ENCODE data around the gene LCE3E. TPM values are rescaled to one million over a fixed set of nuclear protein-coding genes. Genes with fewer than 3 reads are reported as not detected.

Gene LCE3E
- total and polyA plus RNA-seq, 2 of the 4 experiments (the other 2 are of a cell fraction) = not detected

- Histone ChIP-seq H3K4me3 (ENCODE audit: insufficient read depth, low read depth, low read length) (no peak overlapping the region), H2BK5ac (ENCODE audit: low read depth, low read length, poor library complexity, severe bottlenecking) (no peak overlapping the region), H3K14ac (replicated peaks; ENCODE audit: low read depth, low read length) (no peak overlapping the region), H3K9ac (ENCODE audit: low read depth, low read length) (no peak overlapping the region), H3K4me2 (ENCODE audit: low read depth, low read length) (no peak overlapping the region), H2BK20ac (ENCODE audit: low read depth, low read length) (no peak overlapping the region), H3K9me3 (ENCODE audit: control insufficient read depth, insufficient read depth, low read length) (no peaks in the 10 kb centered on the region), H3K18ac (ENCODE audit: low read depth, low read length) (no peak overlapping the region), H4K91ac (ENCODE audit: insufficient read depth, low read depth, low read length) (no peak overlapping the region), H2AK9ac (replicated peaks; ENCODE audit: low read depth, low read length, poor library complexity) (no peak overlapping the region), H3K9me1 (ENCODE audit: insufficient read depth, low read length) (no peaks in the 10 kb centered on the region), H3K36me3 (ENCODE audit: control insufficient read depth, insufficient read depth, low read length) (no peaks in the 10 kb centered on the region), H2AK5ac (ENCODE audit: low read depth, low read length) (no peak overlapping the region), H4K20me1 (ENCODE audit: insufficient read depth, low read length) (no peaks in the 10 kb centered on the region), H3K27me3 (ENCODE audit: control insufficient read depth, insufficient read depth, low read length) (no peaks in the 10 kb centered on the region), H4K8ac (ENCODE audit: low read depth in 2 of 2, low read length in 2 of 2) (no peak overlapping the region), H2BK120ac (ENCODE audit: low read depth, low read length) (no peak overlapping the region), H3K56ac (ENCODE audit: extremely low read depth, insufficient read depth, low read length) (no peak overlapping the region), H3K23ac (ENCODE audit: low read depth, low read length) (no peak overlapping the region), H3K27ac (ENCODE audit: insufficient read depth, low read length) (no peak overlapping the region), H4K5ac (ENCODE audit: low read depth, low read length) (no peak overlapping the region), H3K4me1 (ENCODE audit: control insufficient read depth, insufficient read depth, low read length) (no peaks in the 10 kb centered on the region), H3K4ac (ENCODE audit: low read depth, low read length) (no peak overlapping the region), H2BK15ac (ENCODE audit: low read depth, low read length) (no peak overlapping the region), H2AFZ (replicated peaks; ENCODE audit: low read length, poor library complexity) (no peak overlapping the region), H3K79me1 (ENCODE audit: low read depth in 1 of 2, low read length in 2 of 2) (no peaks in the 10 kb centered on the region)
- CTCF ChIA-PET = no interaction called here
- intact Hi-C loops (cut with micrococcal nuclease) = no loop called here
- dilution Hi-C loops (cut with HindIII; ENCODE audit: low sequenced_read_pairs, unreplicated experiment) = no loop called here
- ATAC-seq (ENCODE audit: low read depth) (no peak), DNase-seq (no peak)
- POLR2A ChIA-PET (ENCODE audit: unreplicated experiment) = no interaction called here
- WGBS, 2 experiments (ENCODE audit: extremely low coverage in 2 of 2, insufficient read length in 1 of 2) = no CpG with 5 or more reads among the region's 3 CpGs
- in situ Hi-C loops (cut with MboI; ENCODE audit: low sequenced_read_pairs) = no loop called here
- TF ChIP-seq MAZ (IDR thresholded peaks at IDR 0.05; ENCODE audit: borderline replicate concordance, low read depth, low read length) (no peak), MXI1 (IDR thresholded peaks at IDR 0.05; ENCODE audit: borderline replicate concordance, low read depth, low read length) (no peak)
- BruUV-seq (replicated peaks) = no TSS peak
Measured at GRCh38 chr1:152535774-152536173, 30.8 kb downstream of the LCE3E start.

Data from IMR-90 (cell line).